ENCODE results near the gene TNS3. TPM values are rescaled to one million over a fixed set of nuclear protein-coding genes. Genes with fewer than 3 reads are reported as not detected.
A peak's percentile ranks its signal among the peaks of the same experiment; 100 is the strongest.

TNS3 gene
- polyA plus RNA-seq, 1 of the 3 experiments (the other 2 are of a cell fraction): 72.3 TPM

DNA sequence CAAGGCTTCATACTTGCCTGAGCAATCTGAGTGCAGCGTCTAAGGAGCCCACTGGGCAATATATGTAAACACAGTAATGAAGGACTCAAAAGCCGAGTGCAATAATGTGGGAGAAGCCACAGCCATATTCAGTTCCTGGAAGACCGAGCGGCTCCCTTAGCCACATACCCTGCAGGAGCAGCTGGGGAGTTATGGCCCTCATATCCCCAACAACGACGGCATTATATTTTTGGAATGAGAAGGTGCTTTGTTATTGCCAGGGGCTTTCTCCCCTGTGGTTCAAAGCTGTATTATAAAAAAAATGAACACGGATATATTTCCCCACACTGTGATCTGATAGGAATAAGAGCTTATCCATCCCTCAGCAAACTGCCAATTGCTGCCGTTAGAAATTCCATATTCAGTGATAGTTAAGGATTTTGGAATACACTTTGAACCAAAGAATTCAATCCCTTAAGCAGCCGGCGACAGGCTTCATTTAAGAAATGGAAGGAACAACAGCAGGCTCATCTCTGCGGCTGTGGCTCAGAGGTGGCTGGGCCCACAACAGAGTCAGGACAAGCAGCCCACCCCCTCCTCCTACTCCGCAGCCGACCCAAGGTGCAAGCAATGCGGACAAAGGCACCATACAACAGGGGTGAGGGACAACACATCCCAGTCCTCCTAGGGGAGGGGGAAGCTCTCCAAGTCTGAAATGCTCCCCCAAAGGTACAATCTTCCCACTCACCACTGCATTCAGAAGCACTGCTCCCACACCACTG is 77.2 kb downstream of the TNS3 start:
- Histone ChIP-seq H2AFZ (ENCODE audit: low read depth) (no peak overlapping the region), H3K9ac (no peak overlapping the region), H3K4me2 (no peak overlapping the region), H3K9me3 (no peaks in the 10 kb centered on the region), H3K27me3 (ENCODE audit: insufficient read depth) (no peaks in the 10 kb centered on the region), H3K9me2 (no peaks in the 10 kb centered on the region), H3K4me3 (ENCODE audit: low read depth in 2 of 2, low read length in 1 of 2) (no peak overlapping the region), H3K79me2 (ENCODE audit: insufficient read depth) (peaks cover 13% of the 10 kb centered on the region; the same call in 1 of the 2 replicates), H4K20me1 (ENCODE audit: insufficient read depth) (peaks cover 9% of the 10 kb centered on the region; the same call in 1 of the 2 replicates), H3K27ac (ENCODE audit: low read depth in 2 of 2, low read length in 1 of 2) (no peak overlapping the region), H3F3A (replicated peaks; ENCODE audit: insufficient read depth) (peaks cover 10% of the 10 kb centered on the region), H3K4me1 (ENCODE audit: control insufficient read depth in 1 of 2, insufficient read depth in 2 of 2, low read depth in 1 of 2, low read length in 1 of 2) (peaks cover 16 to 36% of the 10 kb centered on the region in 2 experiments), H3K36me3 (replicated peaks in 1 of 2; ENCODE audit: control insufficient read depth in 1 of 2, insufficient read depth in 2 of 2, low read length in 1 of 2) (peaks cover 9 to 54% of the 10 kb centered on the region in 2 experiments)
- TF ChIP-seq RFX5 (IDR thresholded peaks at IDR 0.05; ENCODE audit: low read length) (no peak), MXI1 (IDR thresholded peaks at IDR 0.05; ENCODE audit: low read depth, low read length) (no peak), TCF12 (IDR thresholded peaks at IDR 0.05) (no peak), FOXJ3 (CRISPR knock-in tag; IDR thresholded peaks at IDR 0.05) (no peak), YY1 (IDR thresholded peaks at IDR 0.05; ENCODE audit: low read depth) (no peak), FOXM1 (IDR thresholded peaks at IDR 0.05; ENCODE audit: low read depth) (no peak), GABPA (IDR thresholded peaks at IDR 0.05; ENCODE audit: low read depth) (no peak), RXRA (IDR thresholded peaks at IDR 0.05; ENCODE audit: borderline replicate concordance, low read depth) (no peak)
- TF ChIP-seq, protein P1, sequence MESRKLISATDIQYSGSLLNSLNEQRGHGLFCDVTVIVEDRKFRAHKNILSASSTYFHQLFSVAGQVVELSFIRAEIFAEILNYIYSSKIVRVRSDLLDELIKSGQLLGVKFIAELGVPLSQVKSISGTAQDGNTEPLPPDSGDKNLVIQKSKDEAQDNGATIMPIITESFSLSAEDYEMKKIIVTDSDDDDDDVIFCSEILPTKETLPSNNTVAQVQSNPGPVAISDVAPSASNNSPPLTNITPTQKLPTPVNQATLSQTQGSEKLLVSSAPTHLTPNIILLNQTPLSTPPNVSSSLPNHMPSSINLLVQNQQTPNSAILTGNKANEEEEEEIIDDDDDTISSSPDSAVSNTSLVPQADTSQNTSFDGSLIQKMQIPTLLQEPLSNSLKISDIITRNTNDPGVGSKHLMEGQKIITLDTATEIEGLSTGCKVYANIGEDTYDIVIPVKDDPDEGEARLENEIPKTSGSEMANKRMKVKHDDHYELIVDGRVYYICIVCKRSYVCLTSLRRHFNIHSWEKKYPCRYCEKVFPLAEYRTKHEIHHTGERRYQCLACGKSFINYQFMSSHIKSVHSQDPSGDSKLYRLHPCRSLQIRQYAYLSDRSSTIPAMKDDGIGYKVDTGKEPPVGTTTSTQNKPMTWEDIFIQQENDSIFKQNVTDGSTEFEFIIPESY (IDR thresholded peaks at IDR 0.05; ENCODE audit: borderline replicate concordance, low read depth): no peak
- DNase-seq: no peak
- ChIA-PET POLR2A (no interaction called here), CTCF (interaction anchor here (1.1 to 2.5 kb wide), 2 partner anchors 27 to 314 kb away, joined by 3 to 9 read pairs; no protein-coding TSS in a partner anchor)
- WGBS (ENCODE audit: low lambda C conversion rate): 97% methylated on average over 14 of the region's 14 CpGs

DNA sequence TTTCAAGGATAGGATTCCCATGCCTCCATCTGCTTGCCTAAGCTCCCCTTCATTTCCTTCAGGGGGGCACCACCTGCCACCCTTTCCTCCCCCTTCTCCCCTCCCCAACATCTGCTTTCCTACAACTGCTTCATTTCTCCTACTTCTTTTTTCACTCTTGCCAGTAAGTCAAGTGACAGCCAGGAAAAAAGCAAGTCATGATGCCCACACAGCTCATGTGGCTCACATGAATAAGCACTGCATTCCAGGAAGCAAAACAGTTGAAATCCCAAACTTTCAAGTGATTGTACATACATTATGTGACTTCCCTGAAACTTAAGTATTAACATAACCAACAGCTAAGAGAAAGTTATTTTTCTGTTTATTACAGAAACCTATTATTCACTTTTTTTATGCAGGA is 78.6 kb downstream of the TNS3 start:
- Histone ChIP-seq H3K27me3 (ENCODE audit: insufficient read depth) (no peaks in the 10 kb centered on the region), H3K9me2 (no peaks in the 10 kb centered on the region), H3K27ac (ENCODE audit: low read depth in 2 of 2, low read length in 1 of 2) (peak overlapping the region; percentile 17 to 75; a peak in 2 of 4 replicates), H3K9ac (no peak overlapping the region), H2AFZ (ENCODE audit: low read depth) (no peak overlapping the region), H3K4me1 (ENCODE audit: control insufficient read depth in 1 of 2, insufficient read depth in 2 of 2, low read depth in 1 of 2, low read length in 1 of 2) (peaks cover 16 to 34% of the 10 kb centered on the region in 2 experiments), H4K20me1 (ENCODE audit: insufficient read depth) (peaks cover 9% of the 10 kb centered on the region; the same call in 1 of the 2 replicates), H3K36me3 (replicated peaks in 1 of 2; ENCODE audit: control insufficient read depth in 1 of 2, insufficient read depth in 2 of 2, low read length in 1 of 2) (peaks cover 9 to 44% of the 10 kb centered on the region in 2 experiments), H3K4me3 (ENCODE audit: low read depth in 2 of 2, low read length in 1 of 2) (no peak overlapping the region), H3F3A (replicated peaks; ENCODE audit: insufficient read depth) (peaks cover 10% of the 10 kb centered on the region), H3K9me3 (no peaks in the 10 kb centered on the region), H3K4me2 (no peak overlapping the region), H3K79me2 (ENCODE audit: insufficient read depth) (peaks cover 13% of the 10 kb centered on the region; the same call in 1 of the 2 replicates)
- POLR2A ChIA-PET: no interaction called here
- TF ChIP-seq, protein P1 (IDR thresholded peaks at IDR 0.05; ENCODE audit: borderline replicate concordance, low read depth): no peak
- TF ChIP-seq FOSL2 (IDR thresholded peaks at IDR 0.05; ENCODE audit: borderline replicate concordance, low read depth) (no peak), ELF1 (IDR thresholded peaks at IDR 0.05) (no peak), POLR2AphosphoS5 (IDR thresholded peaks at IDR 0.05; ENCODE audit: low read depth, low read length) (no peak), TCF12 (IDR thresholded peaks at IDR 0.05) (peak; percentile 41), FOXM1 (IDR thresholded peaks at IDR 0.05; ENCODE audit: low read depth) (no peak), SIN3A (IDR thresholded peaks at IDR 0.05; ENCODE audit: borderline replicate concordance, low read depth, low read length) (no peak), MXI1 (IDR thresholded peaks at IDR 0.05; ENCODE audit: low read depth, low read length) (no peak), RCOR1 (IDR thresholded peaks at IDR 0.05; ENCODE audit: low read length) (no peak), EP300 (IDR thresholded peaks at IDR 0.05; ENCODE audit: borderline replicate concordance in 1 of 2, low read depth in 1 of 2, low read length in 1 of 2) (no peak), CHD2 (IDR thresholded peaks at IDR 0.05; ENCODE audit: low read length, partially characterized antibody) (no peak), YY1 (IDR thresholded peaks at IDR 0.05; ENCODE audit: low read depth) (no peak), SMC3 (IDR thresholded peaks at IDR 0.05; ENCODE audit: low read depth, low read length) (no peak)
- TF ChIP-seq, protein P2, sequence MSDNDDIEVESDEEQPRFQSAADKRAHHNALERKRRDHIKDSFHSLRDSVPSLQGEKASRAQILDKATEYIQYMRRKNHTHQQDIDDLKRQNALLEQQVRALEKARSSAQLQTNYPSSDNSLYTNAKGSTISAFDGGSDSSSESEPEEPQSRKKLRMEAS (IDR thresholded peaks at IDR 0.05; ENCODE audit: low read depth): 0 out of 2 replicates have a peak, but pooled peaks have one; percentile 43
- TF ChIP-seq, protein P3, sequence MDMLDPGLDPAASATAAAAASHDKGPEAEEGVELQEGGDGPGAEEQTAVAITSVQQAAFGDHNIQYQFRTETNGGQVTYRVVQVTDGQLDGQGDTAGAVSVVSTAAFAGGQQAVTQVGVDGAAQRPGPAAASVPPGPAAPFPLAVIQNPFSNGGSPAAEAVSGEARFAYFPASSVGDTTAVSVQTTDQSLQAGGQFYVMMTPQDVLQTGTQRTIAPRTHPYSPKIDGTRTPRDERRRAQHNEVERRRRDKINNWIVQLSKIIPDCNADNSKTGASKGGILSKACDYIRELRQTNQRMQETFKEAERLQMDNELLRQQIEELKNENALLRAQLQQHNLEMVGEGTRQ (IDR thresholded peaks at IDR 0.05; ENCODE audit: borderline replicate concordance, low read depth, low read length): no peak
- TF ChIP-seq, protein P4, sequence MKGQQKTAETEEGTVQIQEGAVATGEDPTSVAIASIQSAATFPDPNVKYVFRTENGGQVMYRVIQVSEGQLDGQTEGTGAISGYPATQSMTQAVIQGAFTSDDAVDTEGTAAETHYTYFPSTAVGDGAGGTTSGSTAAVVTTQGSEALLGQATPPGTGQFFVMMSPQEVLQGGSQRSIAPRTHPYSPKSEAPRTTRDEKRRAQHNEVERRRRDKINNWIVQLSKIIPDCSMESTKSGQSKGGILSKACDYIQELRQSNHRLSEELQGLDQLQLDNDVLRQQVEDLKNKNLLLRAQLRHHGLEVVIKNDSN (IDR thresholded peaks at IDR 0.05; ENCODE audit: borderline replicate concordance, low read depth): peak; percentile 13; the same call in 1 of the 2 replicates
- no peak for DNase-seq
- CTCF ChIA-PET: interaction anchor here (0.6 to 2.5 kb wide), 8 partner anchors 9 to 710 kb away, joined by 3 to 9 read pairs (median 4); no protein-coding TSS in a partner anchor

Measured in SK-N-SH (cell line).